GM12878 (cell line): Measurements from ENCODE around the gene KCNE2. TPM values are rescaled to one million over a fixed set of nuclear protein-coding genes. Genes with fewer than 3 reads are reported as not detected.
"Not testable (repeated sequence)": the region's sequence is repeated elsewhere in the genome, so short reads cannot be mapped to it uniquely, and the experiment has no call there.

Experiments used
- ATAC-seq: fragments of 200-7000 bp; cut with Tn5 transposase; 3 replicates; pipeline ENCODE4 v1.9.1; 2020; ENCODE audit warnings: mild to moderate bottlenecking, moderate library complexity
- BruUV-seq: library from RNA; stranded (reverse); fragments of 400-500 nt; replicated peaks from 2 replicates; lab custom pipeline; 2021; lab: Mats Ljungman, UMichigan
- CTCF ChIA-PET: fragments of 300-600 bp; sonication (Branson Sonifier 250); formaldehyde crosslinking; extraction: SDS; loops from one replicate; lab custom pipeline; 2021; ENCODE audit warnings: inconsistent platforms; lab: Yijun Ruan, JAX
- POLR2A ChIA-PET: fragments of 350-600 bp; formaldehyde crosslinking; extraction: SDS; loops from one replicate; lab custom pipeline; 2021; ENCODE audit warnings: inconsistent platforms; lab: Charles Lee
- RAD21 ChIA-PET: fragments of 300-600 bp; sonication (Branson Sonifier 250); formaldehyde crosslinking; loops from one replicate; lab custom pipeline; 2023; ENCODE audit warnings: antibody characterized with exemption; ENCODE audit not compliant: unreplicated experiment; lab: Charles Lee
- SMC1A ChIA-PET: fragments of 300-600 bp; sonication (Branson Sonifier 250); formaldehyde crosslinking; loops from one replicate; lab custom pipeline; 2023; ENCODE audit not compliant: unreplicated experiment, uncharacterized antibody; lab: Charles Lee
- DNase-seq: peaks from one replicate; pipeline ENCODE4 v3.0.0-alpha.2; 2011; ENCODE audit warnings: low read depth, low spot score
- FAIRE-seq: peaks from 3 replicates; lab custom pipeline; 2011; peaks lifted over from hg19 to GRCh38; lab: Jason Lieb, UNC
- H2AFZ ChIP-seq: 2 replicates; pipeline ENCODE4 v1.6.0; 2011; ENCODE audit warnings: low read depth, low read length, control low read depth; ENCODE audit not compliant: control insufficient read depth
- H3K27ac ChIP-seq: 2 replicates; pipeline ENCODE4 v1.5.1; 2011; ENCODE audit warnings: control low read depth; ENCODE audit not compliant: control insufficient read depth, insufficient read depth
- H3K27me3 ChIP-seq, 2 experiments: replicated peaks in 1 of 2; 2 replicates each; pipeline versions ENCODE4 v1.6.0 to v1.6.1; 2011; ENCODE audit warnings: low read length in 1 of 2; ENCODE audit not compliant: control insufficient read depth in 2 of 2, insufficient read depth in 2 of 2
- H3K36me3 ChIP-seq, 2 experiments: 2 replicates each; pipeline ENCODE4 v1.5.1; 2011; ENCODE audit warnings: low read length in 1 of 2; ENCODE audit not compliant: control insufficient read depth in 2 of 2, insufficient read depth in 2 of 2
- H3K4me1 ChIP-seq: 2 replicates; pipeline ENCODE4 v1.6.1; 2011; ENCODE audit warnings: mild to moderate bottlenecking, low read length, moderate library complexity, mixed read lengths; ENCODE audit not compliant: control insufficient read depth, insufficient read depth
- H3K4me2 ChIP-seq: 2 replicates; pipeline ENCODE4 v1.6.0; 2011; ENCODE audit warnings: control low read depth; ENCODE audit not compliant: control insufficient read depth, insufficient read depth
- H3K4me3 ChIP-seq: fragments of 200-600 bp; sonication (generic); 2 replicates; pipeline ENCODE4 v1.5.1; 2016
- H3K79me2 ChIP-seq: 2 replicates; pipeline ENCODE4 v1.6.0; 2011; ENCODE audit warnings: low read length; ENCODE audit not compliant: control insufficient read depth, insufficient read depth
- H3K9ac ChIP-seq: 2 replicates; pipeline ENCODE4 v1.8.0; 2011; ENCODE audit warnings: low read length, control low read depth, mixed read lengths; ENCODE audit not compliant: control insufficient read depth, insufficient read depth
- H3K9me3 ChIP-seq: replicated peaks from 3 replicates; pipeline ENCODE4 v1.5.1; 2011; ENCODE audit warnings: mild to moderate bottlenecking, low read length; ENCODE audit not compliant: control insufficient read depth, insufficient read depth
- H4K20me1 ChIP-seq: 2 replicates; pipeline ENCODE4 v1.6.0; 2011; ENCODE audit not compliant: control insufficient read depth, insufficient read depth
- WGBS: methylation state at CpG from one replicate; pipeline ENCODE4 v1.1.6; 2016; ENCODE audit warnings: low lambda C conversion rate; ENCODE audit not compliant: insufficient replicate concordance, insufficient coverage; ENCODE audit errors: missing lambda C conversion rate; 5-methylcytosine and 5-hydroxymethylcytosine counted together
- in situ Hi-C: fragments of 300-500 bp; cut with MboI; formaldehyde crosslinking; loops from 9 replicates; pipeline ENCODE4 v1.14.3; 2018; ENCODE audit warnings: mixed read lengths
- intact Hi-C: fragments of 100-400 bp; cut with micrococcal nuclease; formaldehyde crosslinking; loops from one replicate; pipeline ENCODE4 v1.14.2; 2022; ENCODE audit not compliant: unreplicated experiment
- polyA plus RNA-seq, 11 experiments: library from polyadenylated mRNA; depleted of rRNA in 4 of 11; unstranded in 6 of 11; stranded (reverse) in 5 of 11; fragments of >200 nt; fragmentation: Nextera tagmentation in 4 of 11; fragmentation: Illumina TruSeq in 1 of 11; extraction: Ambion mirVana in 4 of 11; extraction: Trizol in 1 of 11; gene quantifications; 1 replicate in 1 of 11; 2 replicates in 10 of 11; pipeline versions ENCODE4 v1.2.1 to v1.2.3, GENCODE V29; 2011 to 2016; ENCODE audit warnings: inconsistent platforms in 2 of 11, missing spikeins in 2 of 11, low read depth in 1 of 11
- total RNA-seq, 4 experiments: library from RNA; depleted of rRNA in 3 of 4; stranded (reverse); fragments of >200 nt in 3 of 4; fragmentation: Illumina TruSeq in 1 of 4; extraction: Trizol in 1 of 4; gene quantifications; 2 replicates each; pipeline versions ENCODE4 v1.2.1 to v1.2.3, GENCODE V29; 2013 to 2021

KCNE2 gene
- total and polyA plus RNA-seq, 10 of the 15 experiments (the other 5 are each of a cell fraction or from before 2014, with no cell fraction given) = not detected

DNA sequence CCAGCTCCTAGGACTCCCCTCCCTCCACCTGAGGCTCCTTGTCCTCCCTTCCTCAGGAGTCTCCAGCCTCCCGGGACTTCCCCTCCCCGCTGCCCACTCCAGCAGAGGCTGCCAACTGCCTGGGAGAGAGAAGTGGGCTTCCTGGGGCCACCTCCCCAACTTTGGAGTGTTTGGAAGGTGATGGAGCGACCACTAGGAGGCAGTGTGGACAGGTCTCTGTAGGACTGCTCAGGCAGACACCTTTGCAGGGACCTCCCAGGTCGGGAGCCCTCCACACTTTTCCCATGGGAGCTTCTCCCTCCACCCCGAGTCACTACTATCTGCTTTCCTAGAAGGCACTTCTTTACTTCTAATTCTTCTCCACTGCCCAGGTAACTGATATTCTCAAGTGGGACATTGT is 40.9 kb downstream of the KCNE2 start:
- H3K36me3 ChIP-seq, CTCF ChIA-PET, H3K4me3 ChIP-seq, H2AFZ ChIP-seq, BruUV-seq, H3K27ac ChIP-seq, ATAC-seq, RAD21 ChIA-PET, POLR2A ChIA-PET, intact Hi-C loops, H3K9me3 ChIP-seq, H3K9ac ChIP-seq, H3K4me1 ChIP-seq, H3K4me2 ChIP-seq, H3K79me2 ChIP-seq, H4K20me1 ChIP-seq, FAIRE-seq, SMC1A ChIA-PET, in situ Hi-C loops, H3K27me3 ChIP-seq, DNase-seq: not testable (repeated sequence)
- no CpG with 5 or more reads among the region's 5 CpGs for WGBS

- H3K4me3 ChIP-seq, intact Hi-C loops, SMC1A ChIA-PET, H3K4me1 ChIP-seq, H3K27me3 ChIP-seq, H4K20me1 ChIP-seq, H3K4me2 ChIP-seq, RAD21 ChIA-PET, ATAC-seq, H3K27ac ChIP-seq, FAIRE-seq, in situ Hi-C loops, H3K36me3 ChIP-seq, DNase-seq, POLR2A ChIA-PET, H3K9ac ChIP-seq, H3K9me3 ChIP-seq, BruUV-seq, H2AFZ ChIP-seq, H3K79me2 ChIP-seq, CTCF ChIA-PET: not testable (repeated sequence)
- WGBS = no CpG with 5 or more reads among the region's 2 CpGs
These were observed 41.9 kb downstream of the KCNE2 start for GRCh38 chr21:34405686-34406085.

DNA sequence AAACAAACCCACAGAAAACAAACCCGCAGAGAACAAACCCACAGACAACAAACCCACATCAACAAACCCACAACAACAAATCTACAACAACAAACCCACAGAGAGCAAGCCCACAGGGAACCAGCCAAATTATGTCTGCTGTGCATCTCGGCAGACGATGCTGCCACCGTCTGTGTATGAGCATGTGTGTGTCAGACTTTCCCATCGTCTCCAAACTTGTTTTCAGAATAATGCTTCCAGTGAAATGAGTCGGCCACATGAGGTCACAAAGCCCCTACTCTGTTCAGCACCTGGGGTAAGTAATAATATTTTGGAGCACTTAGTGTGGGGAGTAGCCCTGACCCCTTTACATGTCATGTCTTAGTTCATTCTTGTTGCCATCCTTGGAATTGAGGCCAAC is 42.3 kb downstream of the KCNE2 start:
- ATAC-seq, CTCF ChIA-PET, RAD21 ChIA-PET, H3K27ac ChIP-seq, H3K9ac ChIP-seq, H3K79me2 ChIP-seq, POLR2A ChIA-PET, H3K4me2 ChIP-seq, H2AFZ ChIP-seq, BruUV-seq, intact Hi-C loops, DNase-seq, H3K4me1 ChIP-seq, in situ Hi-C loops, FAIRE-seq, H3K9me3 ChIP-seq, H3K36me3 ChIP-seq, H3K27me3 ChIP-seq, SMC1A ChIA-PET, H3K4me3 ChIP-seq, H4K20me1 ChIP-seq: not testable (repeated sequence)
- WGBS = no CpG with 5 or more reads among the region's 6 CpGs

GRCh38 chr21:34406676-34407075 is 42.9 kb downstream of the KCNE2 start:
- H3K4me1 ChIP-seq, CTCF ChIA-PET, H2AFZ ChIP-seq, in situ Hi-C loops, H3K36me3 ChIP-seq, RAD21 ChIA-PET, BruUV-seq, H3K27me3 ChIP-seq, H3K9me3 ChIP-seq, DNase-seq, H3K79me2 ChIP-seq, POLR2A ChIA-PET, H3K9ac ChIP-seq, FAIRE-seq, H3K4me2 ChIP-seq, intact Hi-C loops, H3K27ac ChIP-seq, SMC1A ChIA-PET, H3K4me3 ChIP-seq, H4K20me1 ChIP-seq, ATAC-seq: not testable (repeated sequence)
- WGBS = no CpG with 5 or more reads among the region's 2 CpGs
